Suprapubic skin (tissue), 4 donors: ENCODE measurements around the gene PCDH10. TPM values are rescaled to one million over a fixed set of nuclear protein-coding genes. Genes with fewer than 3 reads are reported as not detected.

Source experiments
- DNase-seq, 2 donors: peaks; one replicate each; pipeline ENCODE4 v3.0.0-alpha.2; 2019; ENCODE audit warnings: low spot score in 2 of 2
- H3K27ac ChIP-seq: fragments of 200-600 bp; sonication (generic); one replicate; pipeline ENCODE4 v1.5.1; 2019
- H3K27me3 ChIP-seq: fragments of 200-600 bp; sonication (generic); one replicate; pipeline ENCODE4 v1.5.1; 2019
- H3K36me3 ChIP-seq: fragments of 200-600 bp; sonication (generic); one replicate; pipeline ENCODE4 v1.5.1; 2019
- H3K4me1 ChIP-seq: fragments of 200-600 bp; sonication (generic); one replicate; pipeline ENCODE4 v1.5.1; 2019
- H3K4me3 ChIP-seq: fragments of 200-600 bp; sonication (generic); one replicate; pipeline ENCODE4 v1.5.1; 2019; ENCODE audit warnings: mild to moderate bottlenecking
- H3K9me3 ChIP-seq: fragments of 200-600 bp; sonication (generic); one replicate; pipeline ENCODE4 v1.5.1; 2019
- EP300 ChIP-seq: sonication (generic); formaldehyde crosslinking; IDR thresholded peaks from one replicate; pipeline ENCODE4 v1.6.1; 2017; ENCODE audit warnings: antibody characterized with exemption
- POLR2A ChIP-seq, 2 donors: fragments of 450-650 bp; IDR thresholded peaks; one replicate each; pipeline ENCODE4 v1.6.1; 2017; ENCODE audit warnings: antibody characterized with exemption in 2 of 2, mild to moderate bottlenecking in 2 of 2, moderate library complexity in 2 of 2
- POLR2AphosphoS5 ChIP-seq, 3 donors: sonication (generic); formaldehyde crosslinking; IDR thresholded peaks; one replicate each; pipeline ENCODE4 v1.6.1; 2017; ENCODE audit warnings: antibody characterized with exemption in 3 of 3
- WGBS: methylation state at CpG from one replicate; pipeline ENCODE4 v1.1.5; 2018; 5-methylcytosine and 5-hydroxymethylcytosine counted together
- total RNA-seq, 4 donors: library from RNA; depleted of rRNA; stranded (reverse); fragments of >200 nt; gene quantifications; one replicate each; pipeline ENCODE4 v1.1.0, GENCODE V29; 2016
- TF ChIP-seq, protein P1 (sequence below), 2 donors: fragments of 200-600 bp in 1 of 2; fragments of 450-650 bp in 1 of 2; sonication (generic) in 1 of 2; IDR thresholded peaks; one replicate each; pipeline ENCODE4 v1.5.1; 2016 to 2019; ENCODE audit warnings: antibody characterized with exemption in 2 of 2, mild to moderate bottlenecking in 1 of 2, moderate library complexity in 1 of 2

The PCDH10 gene
- total RNA-seq, 4 donors from 2014 or later: 0.13 to 0.76 (median 0.68) TPM; not detected in 1

DNA sequence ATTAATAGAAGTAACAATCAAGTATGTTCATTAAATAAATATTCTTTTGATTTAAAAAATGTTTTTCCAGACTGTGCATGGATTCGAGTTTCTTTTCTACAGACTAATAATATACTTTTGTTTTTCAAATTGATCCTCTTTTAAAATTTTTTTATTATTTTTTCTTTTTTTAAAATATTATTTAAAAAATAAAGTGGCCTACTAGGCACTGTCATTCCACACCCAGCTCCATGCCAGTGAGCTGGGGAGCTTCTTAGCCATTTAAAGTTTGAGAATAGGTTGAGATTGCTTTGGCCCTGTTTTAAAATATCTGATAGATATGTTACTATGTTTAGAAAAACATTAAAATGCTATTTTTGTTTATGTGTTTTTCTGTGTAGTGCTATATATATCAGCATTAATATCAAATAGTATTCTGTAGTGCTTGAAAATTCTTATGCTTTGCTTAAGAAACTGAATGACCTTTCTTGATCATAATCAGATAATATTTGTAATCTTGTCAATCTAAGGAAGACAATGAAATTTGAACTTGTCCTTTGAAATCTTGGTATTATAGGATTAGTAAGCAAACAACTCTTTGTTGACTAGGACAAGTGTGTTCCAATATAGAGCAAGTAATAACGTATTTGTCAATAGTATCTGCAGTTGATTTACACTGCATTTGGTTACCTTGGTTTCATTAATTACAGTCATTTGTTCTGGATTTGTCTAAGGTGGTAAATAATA is 12.6 kb downstream of the PCDH10 start:
- no peak for DNase-seq
- WGBS: 82% methylated on average over 2 of the region's 2 CpGs

DNA sequence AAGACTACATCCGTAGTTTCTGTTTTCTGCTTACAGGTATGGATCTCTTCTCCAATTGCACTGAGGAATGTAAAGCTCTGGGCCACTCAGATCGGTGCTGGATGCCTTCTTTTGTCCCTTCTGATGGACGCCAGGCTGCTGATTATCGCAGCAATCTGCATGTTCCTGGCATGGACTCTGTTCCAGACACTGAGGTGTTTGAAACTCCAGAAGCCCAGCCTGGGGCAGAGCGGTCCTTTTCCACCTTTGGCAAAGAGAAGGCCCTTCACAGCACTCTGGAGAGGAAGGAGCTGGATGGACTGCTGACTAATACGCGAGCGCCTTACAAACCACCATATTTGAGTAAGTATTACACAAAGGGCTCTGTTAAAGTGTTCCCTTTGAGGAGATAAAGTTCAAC is 13.8 kb downstream of the PCDH10 start:
- Histone ChIP-seq H3K9me3 (no peaks in the 10 kb centered on the region), H3K4me1 (no peaks in the 10 kb centered on the region), H3K27ac (no peak overlapping the region), H3K4me3 (no peak overlapping the region), H3K36me3 (no peaks in the 10 kb centered on the region), H3K27me3 (no peaks in the 10 kb centered on the region)
- 87% methylated on average over 8 of the region's 8 CpGs for WGBS
- no peak for TF ChIP-seq POLR2A (IDR thresholded peaks at IDR 0.05)
- no peak for TF ChIP-seq POLR2AphosphoS5 (IDR thresholded peaks at IDR 0.05)
- TF ChIP-seq, protein P1, sequence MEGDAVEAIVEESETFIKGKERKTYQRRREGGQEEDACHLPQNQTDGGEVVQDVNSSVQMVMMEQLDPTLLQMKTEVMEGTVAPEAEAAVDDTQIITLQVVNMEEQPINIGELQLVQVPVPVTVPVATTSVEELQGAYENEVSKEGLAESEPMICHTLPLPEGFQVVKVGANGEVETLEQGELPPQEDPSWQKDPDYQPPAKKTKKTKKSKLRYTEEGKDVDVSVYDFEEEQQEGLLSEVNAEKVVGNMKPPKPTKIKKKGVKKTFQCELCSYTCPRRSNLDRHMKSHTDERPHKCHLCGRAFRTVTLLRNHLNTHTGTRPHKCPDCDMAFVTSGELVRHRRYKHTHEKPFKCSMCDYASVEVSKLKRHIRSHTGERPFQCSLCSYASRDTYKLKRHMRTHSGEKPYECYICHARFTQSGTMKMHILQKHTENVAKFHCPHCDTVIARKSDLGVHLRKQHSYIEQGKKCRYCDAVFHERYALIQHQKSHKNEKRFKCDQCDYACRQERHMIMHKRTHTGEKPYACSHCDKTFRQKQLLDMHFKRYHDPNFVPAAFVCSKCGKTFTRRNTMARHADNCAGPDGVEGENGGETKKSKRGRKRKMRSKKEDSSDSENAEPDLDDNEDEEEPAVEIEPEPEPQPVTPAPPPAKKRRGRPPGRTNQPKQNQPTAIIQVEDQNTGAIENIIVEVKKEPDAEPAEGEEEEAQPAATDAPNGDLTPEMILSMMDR (IDR thresholded peaks at IDR 0.05): no peak
- TF ChIP-seq EP300: no peak
- DNase-seq: no peak

More for the DNA sequence above, 12.6 kb downstream of the PCDH10 start:
- no peak overlapping the region for H3K4me3 ChIP-seq
- peaks cover 2% of the 10 kb centered on the region for H3K27me3 ChIP-seq
- H3K27ac ChIP-seq: no peak overlapping the region
- no peaks in the 10 kb centered on the region for H3K9me3 ChIP-seq
- no peaks in the 10 kb centered on the region for H3K4me1 ChIP-seq
- H3K36me3 ChIP-seq: no peaks in the 10 kb centered on the region
- TF ChIP-seq EP300 (no peak), POLR2A (IDR thresholded peaks at IDR 0.05) (no peak), POLR2AphosphoS5 (IDR thresholded peaks at IDR 0.05) (no peak)
- TF ChIP-seq, protein P1 (IDR thresholded peaks at IDR 0.05): no peak

DNA sequence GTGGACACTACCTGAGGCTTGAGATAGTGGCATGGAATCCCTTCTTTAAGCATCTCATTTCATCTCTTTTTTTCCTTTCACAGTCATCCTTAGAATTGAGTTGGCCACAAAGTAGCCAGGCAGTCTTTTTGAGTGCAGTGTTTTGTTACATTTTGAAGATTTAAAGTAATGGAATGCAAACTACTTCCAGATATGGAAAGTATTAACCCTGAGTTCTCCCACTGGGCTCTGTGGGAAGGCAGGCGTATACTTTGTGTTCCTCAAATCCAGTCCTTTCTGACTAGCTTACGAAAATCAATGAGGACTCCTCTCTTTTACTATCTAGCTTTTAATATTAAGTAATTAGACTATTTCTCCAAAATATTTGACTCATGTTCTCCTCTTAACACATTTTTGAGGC is 29.9 kb downstream of the PCDH10 start:
- WGBS: 79% methylated on average over 2 of the region's 2 CpGs
- Histone ChIP-seq H3K27me3 (no peaks in the 10 kb centered on the region), H3K27ac (no peak overlapping the region), H3K4me1 (no peaks in the 10 kb centered on the region), H3K36me3 (no peaks in the 10 kb centered on the region), H3K4me3 (no peak overlapping the region), H3K9me3 (no peaks in the 10 kb centered on the region)
- DNase-seq: no peak
- TF ChIP-seq POLR2AphosphoS5 (IDR thresholded peaks at IDR 0.05) (no peak), POLR2A (IDR thresholded peaks at IDR 0.05) (no peak)

DNA sequence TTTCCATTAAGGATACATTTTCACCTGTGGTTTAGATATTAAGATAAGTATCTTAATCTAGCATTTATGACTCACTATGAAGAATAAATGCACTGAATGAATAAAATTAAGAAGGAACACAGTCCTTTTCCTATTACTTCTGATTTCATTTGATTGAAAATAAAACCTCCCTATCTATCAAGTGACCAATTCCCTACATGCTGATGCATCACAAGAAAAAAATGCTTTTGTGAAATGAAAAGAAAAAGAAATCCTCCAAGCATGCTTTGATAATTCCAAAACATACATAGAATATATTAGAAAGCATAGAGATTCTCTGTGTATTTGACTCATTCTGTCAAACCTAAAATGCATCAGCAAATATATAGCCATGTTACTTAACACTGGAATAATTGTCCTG is 37.1 kb downstream of the PCDH10 start:
- Histone ChIP-seq H3K36me3 (no peaks in the 10 kb centered on the region), H3K4me3 (no peak overlapping the region), H3K27me3 (no peaks in the 10 kb centered on the region), H3K27ac (no peak overlapping the region), H3K4me1 (no peaks in the 10 kb centered on the region), H3K9me3 (no peaks in the 10 kb centered on the region)
- TF ChIP-seq EP300: no peak
- TF ChIP-seq, protein P1 (IDR thresholded peaks at IDR 0.05): no peak
- no peak for TF ChIP-seq POLR2AphosphoS5 (IDR thresholded peaks at IDR 0.05)
- no peak for DNase-seq

DNA sequence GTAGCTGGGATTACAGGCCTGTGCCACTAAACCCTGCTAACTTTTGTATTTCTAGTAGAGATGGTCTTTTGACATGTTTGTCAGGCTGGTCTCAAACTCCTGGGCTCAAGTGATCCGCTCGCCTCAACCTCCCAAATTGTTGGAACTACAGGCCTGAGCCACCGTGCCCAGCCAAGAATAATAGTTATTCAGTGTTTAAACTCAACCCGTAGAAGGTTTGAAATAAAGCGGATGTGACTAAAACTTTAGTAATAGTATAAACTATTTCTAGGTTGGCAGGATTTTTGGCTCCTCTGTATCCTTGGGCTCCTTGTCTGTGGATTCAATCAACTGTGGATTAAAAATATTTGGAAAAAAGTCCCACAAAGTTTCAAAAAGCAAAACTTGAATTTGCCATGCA is 37.8 kb downstream of the PCDH10 start:
- Histone ChIP-seq H3K27ac (no peak overlapping the region), H3K36me3 (no peaks in the 10 kb centered on the region), H3K9me3 (no peaks in the 10 kb centered on the region), H3K4me3 (no peak overlapping the region), H3K27me3 (no peaks in the 10 kb centered on the region), H3K4me1 (no peaks in the 10 kb centered on the region)
- DNase-seq: no peak
- WGBS: 93% methylated on average over 5 of the region's 5 CpGs
- no peak for TF ChIP-seq EP300
- TF ChIP-seq, protein P1 (IDR thresholded peaks at IDR 0.05): no peak
- TF ChIP-seq POLR2A (IDR thresholded peaks at IDR 0.05): no peak
- TF ChIP-seq POLR2AphosphoS5 (IDR thresholded peaks at IDR 0.05): no peak
